CD4-positive, alpha-beta T cell treated with Interleukin-2 at 100 ng/mL for 4 hours (primary cell): ENCODE measurements around the gene DYNC2LI1.
"Not testable (repeated sequence)": the region's sequence is repeated elsewhere in the genome, so short reads cannot be mapped to it uniquely, and the experiment has no call there.

Source experiments
- DNase-seq: peaks from one replicate; pipeline ENCODE4 v3.0.0-alpha.2; 2020; ENCODE audit warnings: low spot score

Gene DYNC2LI1

GRCh38 chr2:43773876-43774613, at the start of gene DYNC2LI1:
Gene DYNC2LI1, plus strand, starts transcription at chr2:43774039. Its CDS starts 100 bp downstream, at chr2:43774139.
- DNase-seq = peak; percentile 75

GRCh38 chr2:43724728-43725526, 48.9 kb upstream of the DYNC2LI1 start:
- no peak for DNase-seq

GRCh38 chr2:43725711-43726246, 48.1 kb upstream of the DYNC2LI1 start:
- DNase-seq = no peak

GRCh38 chr2:43726961-43727633, 46.7 kb upstream of the DYNC2LI1 start:
- not testable (repeated sequence) for DNase-seq

- DNase-seq = no peak
Observed at GRCh38 chr2:43727634-43728014, 46.2 kb upstream of the DYNC2LI1 start.

- no peak for DNase-seq
Observed at GRCh38 chr2:43729491-43730174, 44.2 kb upstream of the DYNC2LI1 start.

GRCh38 chr2:43731211-43731610, 42.6 kb upstream of the DYNC2LI1 start:
- DNase-seq = no peak

- no peak for DNase-seq
Observed at GRCh38 chr2:43736637-43737036, 37.2 kb upstream of the DYNC2LI1 start.

GRCh38 chr2:43737097-43737854, 36.6 kb upstream of the DYNC2LI1 start:
- no peak for DNase-seq

- no peak for DNase-seq
Observed at GRCh38 chr2:43737855-43738254, 36.0 kb upstream of the DYNC2LI1 start.

- no peak for DNase-seq
Observed at GRCh38 chr2:43738257-43738656, 35.6 kb upstream of the DYNC2LI1 start.

- DNase-seq = no peak
Observed at GRCh38 chr2:43743706-43744105, 30.1 kb upstream of the DYNC2LI1 start.

- no peak for DNase-seq
Observed at GRCh38 chr2:43745457-43745856, 28.4 kb upstream of the DYNC2LI1 start.

- no peak for DNase-seq
Observed at GRCh38 chr2:43748333-43748732, 25.5 kb upstream of the DYNC2LI1 start.

GRCh38 chr2:43749583-43749982, 24.3 kb upstream of the DYNC2LI1 start:
- no peak for DNase-seq

- no peak for DNase-seq
Observed at GRCh38 chr2:43751476-43751990, 22.3 kb upstream of the DYNC2LI1 start.

GRCh38 chr2:43752302-43752701, 21.5 kb upstream of the DYNC2LI1 start:
- DNase-seq = no peak

GRCh38 chr2:43754180-43754579, 19.7 kb upstream of the DYNC2LI1 start:
- DNase-seq = no peak

GRCh38 chr2:43758739-43759138, 15.1 kb upstream of the DYNC2LI1 start:
- no peak for DNase-seq

- no peak for DNase-seq
Observed at GRCh38 chr2:43759195-43759594, 14.6 kb upstream of the DYNC2LI1 start.

GRCh38 chr2:43762286-43762685, 11.6 kb upstream of the DYNC2LI1 start:
- DNase-seq = no peak
